Colonic mucosa (tissue), 4 donors: Measurements from ENCODE around the gene PAN2. TPM values are rescaled to one million over a fixed set of nuclear protein-coding genes. Genes with fewer than 3 reads are reported as not detected.

Experiments used
- DNase-seq: peaks from one replicate; pipeline ENCODE4 v3.0.0-alpha.2; 2020
- H3K27ac ChIP-seq: fragments of 200-600 bp; one replicate; pipeline ENCODE4 v1.8.0; 2021
- H3K27me3 ChIP-seq: fragments of 200-600 bp; one replicate; pipeline ENCODE4 v1.8.0; 2021
- H3K36me3 ChIP-seq: fragments of 200-600 bp; one replicate; pipeline ENCODE4 v1.8.0; 2021
- H3K4me1 ChIP-seq: fragments of 200-600 bp; one replicate; pipeline ENCODE4 v1.8.0; 2021; ENCODE audit warnings: mild to moderate bottlenecking
- H3K4me3 ChIP-seq: fragments of 200-600 bp; one replicate; pipeline ENCODE4 v1.8.0; 2021
- H3K9ac ChIP-seq, 2 donors: one replicate each; pipeline ENCODE4 v1.7.0; 2013; ENCODE audit warnings: control low read depth in 2 of 2, low read depth in 2 of 2, low read length in 2 of 2
- H3K9me3 ChIP-seq: fragments of 200-600 bp; one replicate; pipeline ENCODE4 v1.8.0; 2021
- CTCF ChIP-seq: fragments of 200-600 bp; IDR thresholded peaks from one replicate; pipeline ENCODE4 v1.8.0; 2022; ENCODE audit warnings: antibody characterized with exemption, mild to moderate bottlenecking
- intact Hi-C: fragments of 100-400 bp; cut with DNase I; formaldehyde crosslinking; loops from one replicate; pipeline ENCODE4 v1.14.1; 2022
- total RNA-seq, 2 donors: library from RNA; stranded (reverse); fragmentation: NEBNext Ultra II Directional in 1 of 2; extraction: Animal tissue kit (Norgen Biotek cat#: 25700) in 1 of 2; gene quantifications; one replicate each; pipeline ENCODE4 v1.2.1, GENCODE V29; 2021
- donor health status: healthy.
- donor health status: DM: no; HTN: no; CAD: no.
- donor health status: DM: no; HTN: no; CAD: no.

The PAN2 gene
- total RNA-seq, 2 donors from 2014 or later, result 48.1 to 68.0 TPM

- TF ChIP-seq CTCF, result no peak
- H3K9ac ChIP-seq, result no peak overlapping the region
- no peak overlapping the region for H3K27ac ChIP-seq
- intact Hi-C loops, result no loop called here
- H3K27me3 ChIP-seq, result no peaks in the 10 kb centered on the region
- DNase-seq, result no peak
- no peaks in the 10 kb centered on the region for H3K9me3 ChIP-seq
- no peaks in the 10 kb centered on the region for H3K4me1 ChIP-seq
- H3K4me3 ChIP-seq, result no peak overlapping the region
- H3K36me3 ChIP-seq, result no peaks in the 10 kb centered on the region
These were observed 42.0 kb upstream of the PAN2 start for GRCh38 chr12:56375598-56376434.

- Histone ChIP-seq H3K4me1 (no peaks in the 10 kb centered on the region), H3K36me3 (no peaks in the 10 kb centered on the region), H3K4me3 (no peak overlapping the region), H3K9ac (no peak overlapping the region), H3K27ac (no peak overlapping the region), H3K9me3 (no peaks in the 10 kb centered on the region), H3K27me3 (no peaks in the 10 kb centered on the region)
- DNase-seq, result no peak
- TF ChIP-seq CTCF, result no peak
- intact Hi-C loops, result no loop called here
These were observed 41.2 kb upstream of the PAN2 start for GRCh38 chr12:56374726-56375597.

GRCh38 chr12:56373515-56373914, 39.7 kb upstream of the PAN2 start:
- Histone ChIP-seq H3K4me3 (no peak overlapping the region), H3K9me3 (no peaks in the 10 kb centered on the region), H3K9ac (no peak overlapping the region), H3K36me3 (no peaks in the 10 kb centered on the region), H3K27me3 (no peaks in the 10 kb centered on the region), H3K27ac (no peak overlapping the region), H3K4me1 (no peaks in the 10 kb centered on the region)
- DNase-seq, result no peak
- TF ChIP-seq CTCF, result no peak
- intact Hi-C loops, result no loop called here

GRCh38 chr12:56366948-56367347, 33.1 kb upstream of the PAN2 start:
- intact Hi-C loops, result no loop called here

More at GRCh38 chr12:56366948-56367347, 33.1 kb upstream of the PAN2 start:
- H3K4me3 ChIP-seq, result no peak overlapping the region
- DNase-seq, result no peak
- H3K27me3 ChIP-seq, result no peaks in the 10 kb centered on the region
- no peak overlapping the region for H3K9ac ChIP-seq
- H3K9me3 ChIP-seq, result no peaks in the 10 kb centered on the region
- H3K36me3 ChIP-seq, result no peaks in the 10 kb centered on the region
- no peak for TF ChIP-seq CTCF
- no peak overlapping the region for H3K27ac ChIP-seq
- H3K4me1 ChIP-seq, result no peaks in the 10 kb centered on the region
